ENCODE measurements around the gene NOTCH1.

NOTCH1 gene

DNA sequence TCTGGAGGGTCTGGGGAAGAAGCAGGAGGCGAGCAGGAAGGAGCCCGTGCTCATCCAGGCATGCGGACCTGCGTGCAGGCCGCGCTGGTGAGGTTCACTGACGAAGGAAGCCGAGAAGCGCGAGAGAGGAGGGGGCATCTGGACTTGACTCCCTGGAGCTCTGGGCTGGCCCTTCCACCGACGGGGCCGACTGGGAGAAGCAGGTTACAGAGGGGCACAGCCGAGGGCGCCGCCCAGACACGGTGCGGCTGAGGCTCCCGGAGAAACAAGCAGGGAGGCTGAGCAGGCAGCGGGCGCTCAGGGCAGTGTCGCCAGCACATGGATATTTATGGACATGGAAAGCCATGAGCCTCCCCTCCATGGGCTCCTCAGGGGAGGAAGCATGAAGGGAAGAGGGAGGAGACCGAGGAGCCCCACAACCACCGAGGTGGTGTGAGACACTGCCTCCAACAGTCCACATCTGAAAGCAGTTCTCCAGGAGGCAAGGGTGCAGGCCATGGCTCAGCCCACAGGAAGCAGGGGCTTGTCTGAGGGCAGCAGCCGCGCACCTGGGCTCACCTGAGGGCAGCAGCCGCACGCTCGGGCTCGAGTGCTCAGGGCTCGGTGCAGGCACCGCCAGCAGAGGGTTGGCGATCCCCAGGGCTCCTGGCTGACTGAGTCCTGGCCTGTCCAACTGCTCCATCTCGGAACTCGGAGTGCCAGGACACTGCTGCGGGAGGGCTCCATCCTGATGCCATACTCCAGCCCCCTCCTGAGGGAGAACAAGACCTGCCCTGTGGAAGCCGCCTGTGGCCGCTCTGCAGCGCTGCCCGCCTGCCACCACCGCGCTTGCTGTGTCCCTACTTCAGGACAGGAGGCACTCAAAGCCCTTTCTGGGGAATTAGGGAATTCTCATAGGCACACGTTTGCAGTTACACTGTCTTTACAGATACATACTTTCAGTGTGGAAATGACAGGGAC is 90.5 kb downstream of the NOTCH1 start:
- DNase-seq: no peak

DNA sequence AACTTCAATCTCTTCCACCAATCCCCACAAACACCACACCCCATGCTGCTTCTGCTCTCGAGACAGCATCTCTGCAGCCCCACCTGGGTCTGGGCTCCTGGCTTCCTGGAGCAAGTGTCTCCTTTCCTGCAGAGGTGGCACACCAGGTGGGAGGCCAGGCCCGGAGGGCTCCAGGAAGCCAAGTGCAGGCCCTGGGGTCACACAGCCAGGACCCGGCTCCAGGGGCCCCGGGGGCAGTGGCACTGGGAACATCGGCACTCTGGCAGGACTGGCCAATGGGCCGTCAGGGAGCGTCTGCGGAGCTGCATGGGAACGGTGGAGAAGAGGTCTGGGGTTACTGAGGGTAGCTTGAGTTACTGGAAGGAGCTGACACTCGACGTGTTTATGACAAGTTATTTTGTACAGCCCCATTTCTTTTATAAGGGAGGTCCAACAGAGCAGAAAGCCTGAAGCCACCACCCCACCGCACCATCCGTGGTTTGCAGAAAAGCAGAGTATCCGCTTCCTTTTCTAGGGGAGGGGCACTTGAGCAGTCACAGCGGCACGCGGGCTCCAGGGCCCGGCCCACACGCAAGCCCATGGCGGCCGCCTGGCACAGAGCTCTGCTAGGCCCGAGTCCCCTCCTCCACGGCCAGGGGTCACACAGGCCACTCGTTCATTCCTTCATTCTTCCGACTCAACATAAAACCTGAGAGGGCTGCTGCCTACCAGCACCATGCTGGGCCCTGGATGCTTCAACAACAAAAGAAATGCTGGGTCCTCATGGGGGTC is 91.6 kb downstream of the NOTCH1 start:
- no peak for DNase-seq

DNA sequence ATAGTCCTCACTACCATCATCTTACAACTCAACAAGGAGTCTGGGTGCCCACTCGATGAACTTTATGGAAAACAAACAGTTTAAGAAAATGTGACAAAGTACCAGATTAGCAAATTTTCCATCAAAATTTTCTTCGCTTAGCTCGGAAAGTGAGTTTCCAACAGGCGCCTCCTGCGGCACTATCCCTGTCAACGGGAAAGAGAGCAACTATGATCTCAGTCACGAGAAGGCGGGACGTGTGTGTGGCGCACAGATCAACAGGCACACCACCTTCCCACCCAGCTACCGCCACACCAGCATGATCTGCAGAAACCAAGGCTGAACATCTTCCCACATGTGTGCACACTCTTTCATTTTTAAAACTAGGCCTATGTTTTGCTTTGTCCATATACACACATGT is 92.5 kb downstream of the NOTCH1 start:
- no peak for DNase-seq

DNA sequence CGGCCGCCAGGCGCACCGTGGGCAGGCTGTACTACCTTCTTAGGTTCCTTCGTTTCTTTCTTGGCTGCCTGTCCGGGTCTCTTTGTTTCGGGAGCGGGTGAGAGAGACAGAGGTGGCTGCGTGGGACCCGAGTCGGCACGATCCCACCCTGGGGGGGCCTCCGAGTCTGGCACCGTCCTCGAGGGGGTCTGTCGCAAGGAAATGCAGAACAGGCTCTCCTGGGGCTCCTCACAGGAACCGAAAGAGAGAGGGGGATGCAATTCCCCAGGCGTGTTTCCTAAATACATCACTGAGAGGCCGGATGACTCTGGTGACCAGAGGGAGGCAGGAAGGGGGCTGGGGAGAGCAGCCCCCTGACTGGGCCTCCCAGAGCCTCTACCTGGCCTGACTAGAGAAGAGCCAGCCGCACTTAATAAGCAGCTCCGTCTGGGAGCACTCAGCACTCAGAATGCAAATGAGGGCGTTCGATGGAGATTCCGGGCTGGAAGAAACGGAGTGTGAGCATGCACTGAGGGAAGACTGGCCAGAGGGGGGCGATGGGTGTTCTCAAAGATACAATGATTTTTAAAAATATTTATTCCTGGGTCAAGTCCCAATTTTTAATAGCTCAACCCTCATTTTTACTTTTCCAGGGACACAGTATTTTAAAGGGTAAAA is 94.5 kb downstream of the NOTCH1 start:
- DNase-seq: no peak

DNA sequence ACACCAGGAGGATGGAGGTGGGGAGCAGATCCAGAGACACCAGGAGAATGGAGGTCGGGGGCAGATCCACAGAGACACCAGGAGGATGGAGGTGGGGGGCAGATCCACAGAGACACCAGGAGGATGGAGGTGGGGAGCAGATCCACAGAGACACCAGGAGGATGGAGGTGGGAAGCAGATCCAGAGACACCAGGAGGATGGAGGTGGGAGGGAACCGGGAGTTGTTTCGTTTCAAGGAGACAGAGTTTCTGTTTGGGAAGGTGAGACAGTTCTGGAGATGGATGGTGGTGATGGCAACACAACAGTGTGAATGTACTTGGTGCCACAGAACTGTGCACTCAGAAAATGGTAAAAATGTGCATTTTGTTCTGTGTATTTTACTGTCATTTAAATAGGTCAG is 97.2 kb downstream of the NOTCH1 start:
- no peak for DNase-seq

DNA sequence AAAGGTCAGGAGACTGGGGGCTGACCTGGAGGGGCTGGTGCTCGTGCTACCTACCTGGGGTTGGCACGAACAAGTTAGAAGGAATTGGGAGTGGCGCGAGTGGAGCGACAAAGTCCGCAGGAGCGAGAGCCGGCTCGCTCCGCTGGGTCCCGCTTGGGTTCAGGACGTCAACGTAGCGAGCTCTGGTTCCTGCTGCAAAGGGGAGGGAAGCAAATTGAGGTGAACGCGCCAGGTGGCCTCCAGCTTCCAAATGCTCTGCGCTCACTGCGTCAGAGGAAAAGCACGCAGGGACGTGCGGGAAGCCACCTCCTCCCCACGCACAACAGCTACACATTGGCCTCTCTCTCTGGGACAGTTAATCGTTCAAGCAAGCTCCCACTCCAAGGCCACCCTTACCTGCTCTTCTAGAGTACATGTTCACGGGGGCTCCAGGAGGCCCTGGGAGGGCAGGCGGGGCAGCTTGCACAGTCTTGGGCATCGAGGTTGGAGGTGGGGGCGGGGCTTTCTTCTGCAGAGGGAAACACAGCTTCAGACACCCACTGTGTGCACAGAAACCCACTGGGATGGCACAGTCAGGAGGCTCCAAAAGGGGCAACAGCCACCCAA is 98.6 kb downstream of the NOTCH1 start:
- DNase-seq: no peak

DNA sequence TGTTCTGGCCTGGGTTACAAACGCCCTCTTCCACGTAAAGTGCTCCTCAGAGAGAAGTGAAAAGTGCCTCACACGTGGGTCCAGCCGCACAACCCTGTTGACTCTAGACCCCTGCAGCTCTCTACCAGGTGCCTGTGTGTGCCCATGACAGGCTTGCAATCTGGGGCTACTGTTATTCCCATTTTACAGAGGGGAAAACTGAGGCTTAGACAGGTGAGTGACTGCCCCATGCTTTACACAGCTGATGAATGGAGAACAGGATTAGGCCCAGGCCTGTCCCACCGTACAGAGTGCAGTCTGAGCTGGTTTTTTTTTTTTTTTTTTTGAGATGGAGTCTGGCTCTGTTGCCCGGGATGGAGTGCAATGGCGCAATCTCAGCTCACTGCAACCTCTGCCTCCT is 100.0 kb downstream of the NOTCH1 start:
- no peak for DNase-seq
